ENCODE results near the gene MYLK4.

MYLK4 gene

DNA sequence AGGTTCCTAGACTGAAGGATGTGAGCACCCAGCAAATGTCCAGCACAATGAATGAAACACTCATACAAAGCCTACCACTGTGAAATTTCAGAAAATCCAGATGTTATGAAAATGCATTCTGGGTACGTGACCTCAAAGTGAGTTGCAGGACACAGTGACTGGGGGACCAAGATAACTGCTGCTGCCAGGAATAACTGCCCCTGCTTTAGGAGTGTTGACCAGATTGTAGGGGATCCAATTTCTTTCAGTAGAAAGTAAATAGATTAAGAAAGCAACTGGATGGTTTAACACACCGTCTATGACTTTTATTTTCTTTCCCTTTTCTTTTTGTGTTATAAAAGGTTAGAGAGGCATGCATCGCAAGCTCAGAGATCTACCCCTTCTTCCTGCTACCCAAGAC lies 29.5 kb downstream of the MYLK4 start:
- TF ChIP-seq, protein P1, sequence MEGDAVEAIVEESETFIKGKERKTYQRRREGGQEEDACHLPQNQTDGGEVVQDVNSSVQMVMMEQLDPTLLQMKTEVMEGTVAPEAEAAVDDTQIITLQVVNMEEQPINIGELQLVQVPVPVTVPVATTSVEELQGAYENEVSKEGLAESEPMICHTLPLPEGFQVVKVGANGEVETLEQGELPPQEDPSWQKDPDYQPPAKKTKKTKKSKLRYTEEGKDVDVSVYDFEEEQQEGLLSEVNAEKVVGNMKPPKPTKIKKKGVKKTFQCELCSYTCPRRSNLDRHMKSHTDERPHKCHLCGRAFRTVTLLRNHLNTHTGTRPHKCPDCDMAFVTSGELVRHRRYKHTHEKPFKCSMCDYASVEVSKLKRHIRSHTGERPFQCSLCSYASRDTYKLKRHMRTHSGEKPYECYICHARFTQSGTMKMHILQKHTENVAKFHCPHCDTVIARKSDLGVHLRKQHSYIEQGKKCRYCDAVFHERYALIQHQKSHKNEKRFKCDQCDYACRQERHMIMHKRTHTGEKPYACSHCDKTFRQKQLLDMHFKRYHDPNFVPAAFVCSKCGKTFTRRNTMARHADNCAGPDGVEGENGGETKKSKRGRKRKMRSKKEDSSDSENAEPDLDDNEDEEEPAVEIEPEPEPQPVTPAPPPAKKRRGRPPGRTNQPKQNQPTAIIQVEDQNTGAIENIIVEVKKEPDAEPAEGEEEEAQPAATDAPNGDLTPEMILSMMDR (conservative IDR thresholded peaks at IDR 0.05), result no peak
- H3K27ac ChIP-seq, result no peak overlapping the region

DNA sequence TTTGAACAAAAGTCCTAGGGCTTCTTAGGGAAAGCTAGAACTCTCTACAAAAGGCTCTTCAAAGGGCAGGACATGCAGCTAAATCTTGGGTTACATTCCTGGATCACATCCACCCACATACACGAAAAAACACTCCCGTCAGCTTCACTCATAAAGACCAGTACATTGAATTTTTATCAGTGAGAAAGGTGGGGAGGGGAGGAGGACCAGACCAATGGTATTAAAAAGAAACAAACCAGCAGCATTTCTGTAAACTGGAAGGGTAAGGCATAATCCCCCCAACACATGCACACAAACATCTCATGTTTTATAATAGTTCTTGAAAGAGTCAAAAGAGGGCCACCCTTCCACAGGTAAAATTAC lies 31.6 kb downstream of the MYLK4 start:
- no peak overlapping the region for H3K27ac ChIP-seq
- TF ChIP-seq, protein P1 (conservative IDR thresholded peaks at IDR 0.05), result no peak

- TF ChIP-seq, protein P1 (conservative IDR thresholded peaks at IDR 0.05), result no peak
- H3K27ac ChIP-seq, result no peak overlapping the region
Observed at GRCh38 chr6:2718334-2719092, 32.2 kb downstream of the MYLK4 start.

GRCh38 chr6:2716936-2717700 lies 33.6 kb downstream of the MYLK4 start:
- no peak overlapping the region for H3K27ac ChIP-seq
- TF ChIP-seq, protein P1 (conservative IDR thresholded peaks at IDR 0.05), result no peak

DNA sequence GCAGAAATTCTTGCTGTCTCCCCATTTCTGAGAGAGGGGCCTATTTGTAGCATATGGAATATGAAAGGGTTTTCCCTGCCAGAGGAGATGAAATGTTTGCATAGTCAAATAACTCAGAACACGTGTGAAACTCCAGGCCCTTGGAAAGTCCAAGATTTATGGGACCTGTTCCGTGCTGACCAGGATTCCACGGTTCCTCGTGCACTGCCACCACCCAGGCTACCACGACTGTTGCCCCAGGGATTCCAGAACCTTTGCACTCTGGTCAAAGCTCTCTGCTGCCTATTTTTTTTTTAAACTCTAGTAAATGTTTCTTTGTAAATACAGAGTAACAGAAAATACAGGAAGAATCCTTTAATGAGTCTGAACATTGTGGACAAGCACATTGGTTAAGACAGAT lies 35.0 kb downstream of the MYLK4 start:
- no peak overlapping the region for H3K27ac ChIP-seq
- TF ChIP-seq, protein P1 (conservative IDR thresholded peaks at IDR 0.05), result no peak

DNA sequence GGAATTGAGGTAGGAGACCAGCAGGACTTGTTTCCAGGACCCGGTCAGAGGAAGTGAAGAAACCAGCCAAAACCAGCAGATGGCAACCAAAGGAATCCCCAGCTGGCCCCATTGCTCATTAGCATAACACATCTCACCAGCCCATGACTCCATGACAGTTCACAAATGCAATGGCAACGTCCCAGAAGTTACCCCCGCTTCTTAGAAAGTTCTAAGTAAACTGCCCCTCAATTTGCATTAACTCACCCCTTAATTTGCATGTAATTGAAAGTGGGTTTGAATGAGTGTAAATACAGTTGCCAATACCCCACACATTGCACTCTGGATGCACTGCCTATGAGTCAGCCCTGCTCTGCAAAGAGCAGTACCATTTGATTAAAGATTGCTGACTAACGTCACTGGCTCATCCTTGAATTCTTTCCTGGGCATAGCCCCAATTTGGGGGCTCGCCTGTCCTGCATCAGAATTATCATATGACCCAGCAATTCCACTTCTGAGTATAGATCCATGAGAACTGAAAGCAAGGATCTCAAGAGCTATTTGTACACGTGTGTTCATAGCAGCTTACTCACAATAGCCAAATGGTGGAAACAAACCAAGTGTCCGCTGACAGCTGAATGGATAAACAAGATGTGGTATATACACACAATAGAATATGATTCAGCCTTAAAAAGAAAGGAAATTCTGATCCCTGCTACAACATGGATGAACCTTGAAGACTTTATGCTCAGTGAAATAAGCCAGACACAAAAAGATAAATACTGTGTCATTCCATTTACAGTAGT lies 36.4 kb downstream of the MYLK4 start:
- no peak overlapping the region for H3K27ac ChIP-seq

More for the DNA sequence above, 36.4 kb downstream of the MYLK4 start:
- TF ChIP-seq, protein P1 (conservative IDR thresholded peaks at IDR 0.05), result no peak
